HG03520 (cell line): ENCODE data around the gene FBXL17.

Source experiments
- ATAC-seq: cut with Tn5 transposase; IDR thresholded peaks from one replicate; pipeline ENCODE4 v1.9.1; 2021; ENCODE audit warnings: mild to moderate bottlenecking, moderate library complexity; ENCODE audit not compliant: unreplicated experiment

Gene FBXL17

GRCh38 chr5:108255468-108255867, 126.4 kb downstream of the FBXL17 start:
- ATAC-seq = no peak

GRCh38 chr5:108251350-108251749, 130.5 kb downstream of the FBXL17 start:
- ATAC-seq = no peak

GRCh38 chr5:108249785-108250426, 132.0 kb downstream of the FBXL17 start:
- ATAC-seq = no peak

GRCh38 chr5:108249095-108249784, 132.7 kb downstream of the FBXL17 start:
- ATAC-seq = no peak

- ATAC-seq = no peak
These were observed 142.7 kb downstream of the FBXL17 start for GRCh38 chr5:108238936-108239887.

GRCh38 chr5:108238461-108238860, 143.4 kb downstream of the FBXL17 start:
- ATAC-seq = no peak

GRCh38 chr5:108233617-108234155, 148.2 kb downstream of the FBXL17 start:
- no peak for ATAC-seq

GRCh38 chr5:108232805-108233204, 149.1 kb downstream of the FBXL17 start:
- no peak for ATAC-seq

- ATAC-seq = no peak
These were observed 159.9 kb downstream of the FBXL17 start for GRCh38 chr5:108222011-108222410.

- no peak for ATAC-seq
These were observed 161.1 kb downstream of the FBXL17 start for GRCh38 chr5:108220834-108221233.

- ATAC-seq = no peak
These were observed 165.0 kb downstream of the FBXL17 start for GRCh38 chr5:108216890-108217289.

GRCh38 chr5:108214857-108215256, 167.0 kb downstream of the FBXL17 start:
- no peak for ATAC-seq

GRCh38 chr5:108212775-108213346, 169.0 kb downstream of the FBXL17 start:
- ATAC-seq = no peak

GRCh38 chr5:108206707-108207106, 175.2 kb downstream of the FBXL17 start:
- no peak for ATAC-seq

- no peak for ATAC-seq
These were observed 180.2 kb downstream of the FBXL17 start for GRCh38 chr5:108201721-108202120.

- ATAC-seq = no peak
These were observed 185.6 kb downstream of the FBXL17 start for GRCh38 chr5:108196276-108196675.

- ATAC-seq = no peak
These were observed 188.7 kb downstream of the FBXL17 start for GRCh38 chr5:108193021-108193795.

GRCh38 chr5:108184940-108185339, 197.0 kb downstream of the FBXL17 start:
- no peak for ATAC-seq

- no peak for ATAC-seq
These were observed 199.9 kb downstream of the FBXL17 start for GRCh38 chr5:108181975-108182374.

GRCh38 chr5:108174286-108174685, 207.6 kb downstream of the FBXL17 start:
- no peak for ATAC-seq
